Uterus (tissue), 4 donors: Measurements from ENCODE around the gene ARL14. TPM values are rescaled to one million over a fixed set of nuclear protein-coding genes. Genes with fewer than 3 reads are reported as not detected.

Source experiments
- DNase-seq, 2 donors: peaks; one replicate each; pipeline ENCODE4 v3.0.0-alpha.2; 2019 to 2020
- H3K27ac ChIP-seq, 2 donors: fragments of 200-600 bp; sonication (generic); 1 replicate in 1 of 2; 2 replicates in 1 of 2; pipeline ENCODE4 v1.5.1; 2016 to 2018
- H3K27me3 ChIP-seq, 2 donors: fragments of 200-600 bp; sonication (generic); one replicate each; pipeline ENCODE4 v1.5.1; 2018 to 2019; ENCODE audit warnings: control low read depth in 1 of 2
- H3K36me3 ChIP-seq, 2 donors: fragments of 200-600 bp; sonication (generic); one replicate each; pipeline ENCODE4 v1.5.1; 2019; ENCODE audit warnings: control low read depth in 1 of 2
- H3K4me1 ChIP-seq, 2 donors: fragments of 200-600 bp; sonication (generic); one replicate each; pipeline ENCODE4 v1.5.1; 2018 to 2019; ENCODE audit warnings: control low read depth in 1 of 2
- H3K4me3 ChIP-seq, 2 donors: fragments of 200-600 bp; sonication (generic); 1 replicate in 1 of 2; 2 replicates in 1 of 2; pipeline ENCODE4 v1.5.1; 2018 to 2019; ENCODE audit warnings: mild to moderate bottlenecking in 1 of 2
- H3K9me3 ChIP-seq, 2 donors: fragments of 200-600 bp; sonication (generic); one replicate each; pipeline ENCODE4 v1.5.1; 2019; ENCODE audit warnings: control low read depth in 1 of 2
- POLR2A ChIP-seq, 2 donors: fragments of 450-650 bp; IDR thresholded peaks; one replicate each; pipeline ENCODE4 v1.6.1; 2016; ENCODE audit warnings: antibody characterized with exemption in 2 of 2, mild to moderate bottlenecking in 1 of 2, moderate library complexity in 1 of 2
- intact Hi-C: fragments of 100-400 bp; cut with DNase I; formaldehyde crosslinking; loops from one replicate; pipeline ENCODE4 v1.15.1; 2023; ENCODE audit warnings: low total_unique reads
- total RNA-seq, 4 donors: library from RNA; depleted of rRNA in 3 of 4; stranded (reverse); fragments of >200 nt in 3 of 4; gene quantifications; one replicate each; pipeline versions ENCODE4 v1.1.0 to v1.2.4, GENCODE V29; 2014 to 2023
- TF ChIP-seq, protein P1 (sequence below), 4 experiments: fragments of 200-600 bp in 2 of 4; fragments of 450-650 bp in 2 of 4; sonication (generic) in 2 of 4; IDR thresholded peaks; one replicate each; pipeline ENCODE4 v1.5.1; 2016 to 2019; ENCODE audit warnings: antibody characterized with exemption in 4 of 4, mild to moderate bottlenecking in 2 of 4, moderate library complexity in 1 of 4
- donor health status: DM: yes; HTN: yes; CAD: no.

The ARL14 gene
- total RNA-seq, 4 donors from 2014 or later = not detected

- TF ChIP-seq POLR2A (IDR thresholded peaks at IDR 0.05) = no peak
- TF ChIP-seq, protein P1, sequence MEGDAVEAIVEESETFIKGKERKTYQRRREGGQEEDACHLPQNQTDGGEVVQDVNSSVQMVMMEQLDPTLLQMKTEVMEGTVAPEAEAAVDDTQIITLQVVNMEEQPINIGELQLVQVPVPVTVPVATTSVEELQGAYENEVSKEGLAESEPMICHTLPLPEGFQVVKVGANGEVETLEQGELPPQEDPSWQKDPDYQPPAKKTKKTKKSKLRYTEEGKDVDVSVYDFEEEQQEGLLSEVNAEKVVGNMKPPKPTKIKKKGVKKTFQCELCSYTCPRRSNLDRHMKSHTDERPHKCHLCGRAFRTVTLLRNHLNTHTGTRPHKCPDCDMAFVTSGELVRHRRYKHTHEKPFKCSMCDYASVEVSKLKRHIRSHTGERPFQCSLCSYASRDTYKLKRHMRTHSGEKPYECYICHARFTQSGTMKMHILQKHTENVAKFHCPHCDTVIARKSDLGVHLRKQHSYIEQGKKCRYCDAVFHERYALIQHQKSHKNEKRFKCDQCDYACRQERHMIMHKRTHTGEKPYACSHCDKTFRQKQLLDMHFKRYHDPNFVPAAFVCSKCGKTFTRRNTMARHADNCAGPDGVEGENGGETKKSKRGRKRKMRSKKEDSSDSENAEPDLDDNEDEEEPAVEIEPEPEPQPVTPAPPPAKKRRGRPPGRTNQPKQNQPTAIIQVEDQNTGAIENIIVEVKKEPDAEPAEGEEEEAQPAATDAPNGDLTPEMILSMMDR (IDR thresholded peaks at IDR 0.05) = no peak
- H3K27me3 ChIP-seq = no peaks in the 10 kb centered on the region
- H3K4me3 ChIP-seq = no peak overlapping the region
- H3K27ac ChIP-seq = no peak overlapping the region
- no peaks in the 10 kb centered on the region for H3K36me3 ChIP-seq
- DNase-seq = no peak
- intact Hi-C loops = no loop called here
- H3K9me3 ChIP-seq = no peaks in the 10 kb centered on the region
- no peaks in the 10 kb centered on the region for H3K4me1 ChIP-seq
Observed at GRCh38 chr3:160648701-160649100, 28.3 kb upstream of the ARL14 start.

DNA sequence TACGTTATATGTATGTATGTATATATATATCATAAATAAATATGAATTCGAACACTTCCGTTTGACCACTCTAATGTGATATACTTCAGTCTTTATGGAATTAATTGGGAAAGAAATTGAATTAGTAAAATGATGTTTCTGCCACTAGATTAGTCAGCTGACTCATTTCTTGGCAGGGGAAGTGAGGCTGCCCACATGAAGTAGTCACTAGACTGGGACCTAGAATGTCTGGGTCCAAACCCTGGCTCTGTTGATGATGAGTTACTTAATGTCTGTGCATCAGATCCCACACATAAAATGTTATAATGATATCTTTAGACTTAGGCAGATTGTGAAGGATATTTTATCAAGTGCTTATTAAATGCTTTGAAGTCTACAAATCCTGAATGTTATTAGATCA is 27.4 kb upstream of the ARL14 start:
- Histone ChIP-seq H3K36me3 (no peaks in the 10 kb centered on the region), H3K9me3 (no peaks in the 10 kb centered on the region), H3K27me3 (no peaks in the 10 kb centered on the region), H3K4me3 (no peak overlapping the region), H3K27ac (no peak overlapping the region), H3K4me1 (no peaks in the 10 kb centered on the region)
- no peak for TF ChIP-seq POLR2A (IDR thresholded peaks at IDR 0.05)
- TF ChIP-seq, protein P1 (IDR thresholded peaks at IDR 0.05) = no peak
- DNase-seq = no peak
- intact Hi-C loops = no loop called here

GRCh38 chr3:160653512-160653911 is 23.4 kb upstream of the ARL14 start:
- intact Hi-C loops = no loop called here
- Histone ChIP-seq H3K4me1 (no peaks in the 10 kb centered on the region), H3K9me3 (no peaks in the 10 kb centered on the region), H3K36me3 (no peaks in the 10 kb centered on the region), H3K4me3 (no peak overlapping the region), H3K27ac (no peak overlapping the region), H3K27me3 (no peaks in the 10 kb centered on the region)
- DNase-seq = no peak
- TF ChIP-seq, protein P1 (IDR thresholded peaks at IDR 0.05) = no peak
- TF ChIP-seq POLR2A (IDR thresholded peaks at IDR 0.05) = no peak

DNA sequence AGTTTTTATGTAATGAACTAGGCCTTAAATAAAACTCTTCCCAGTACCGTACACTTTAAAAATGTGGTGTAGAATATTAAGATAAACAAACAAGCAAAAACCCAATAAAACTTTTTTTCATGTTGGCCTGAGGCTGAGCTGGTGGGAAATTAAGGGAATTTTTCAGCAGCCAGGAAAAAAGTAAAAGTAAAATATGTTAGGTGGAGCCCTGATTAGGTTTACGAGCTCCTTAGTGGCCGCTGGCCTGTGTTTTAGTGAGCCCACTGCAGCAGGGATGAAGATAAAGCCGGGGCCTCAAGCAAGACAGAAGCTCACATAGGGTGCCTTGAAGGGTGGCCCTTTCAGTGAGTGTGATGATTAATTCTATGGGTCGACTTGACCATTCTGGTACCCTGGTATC is 16.1 kb upstream of the ARL14 start:
- DNase-seq = no peak
- intact Hi-C loops = no loop called here
- Histone ChIP-seq H3K4me3 (no peak overlapping the region), H3K27ac (no peak overlapping the region), H3K36me3 (no peaks in the 10 kb centered on the region), H3K9me3 (no peaks in the 10 kb centered on the region), H3K4me1 (no peaks in the 10 kb centered on the region), H3K27me3 (no peaks in the 10 kb centered on the region)
- TF ChIP-seq, protein P1 (IDR thresholded peaks at IDR 0.05) = no peak
- no peak for TF ChIP-seq POLR2A (IDR thresholded peaks at IDR 0.05)

DNA sequence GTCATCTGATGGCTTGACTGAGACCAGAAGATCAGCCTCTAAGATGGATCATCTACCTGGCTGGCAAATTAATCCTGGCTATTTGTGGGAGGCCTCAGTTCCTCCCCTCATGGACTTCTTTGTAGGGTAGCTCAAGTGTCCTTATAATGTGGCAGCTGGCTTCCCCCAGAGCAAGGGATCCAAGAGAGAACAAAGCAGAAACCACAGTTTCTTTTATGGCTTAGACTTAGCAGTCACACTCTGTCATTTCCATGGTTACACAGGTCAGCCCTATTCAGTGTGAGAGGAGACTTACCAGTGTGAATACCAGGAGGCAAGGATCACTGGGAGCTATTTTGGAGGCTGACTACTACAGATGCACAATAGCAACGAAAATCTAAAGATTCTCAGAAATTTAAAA is 15.3 kb upstream of the ARL14 start:
- H3K27me3 ChIP-seq = no peaks in the 10 kb centered on the region
- no peaks in the 10 kb centered on the region for H3K9me3 ChIP-seq
- H3K36me3 ChIP-seq = no peaks in the 10 kb centered on the region
- H3K27ac ChIP-seq = no peak overlapping the region
- DNase-seq = no peak
- no peak overlapping the region for H3K4me3 ChIP-seq
- no peaks in the 10 kb centered on the region for H3K4me1 ChIP-seq
- intact Hi-C loops = no loop called here
- TF ChIP-seq POLR2A (IDR thresholded peaks at IDR 0.05) = no peak
- TF ChIP-seq, protein P1 (IDR thresholded peaks at IDR 0.05) = no peak
